Limb (tissue), 2 donors: Measurements from ENCODE around the gene MEIS1.
"Not testable (repeated sequence)": the region's sequence is repeated elsewhere in the genome, so short reads cannot be mapped to it uniquely, and the experiment has no call there.

ENCODE experiments used
- DNase-seq, 2 donors: peaks; one replicate each; pipeline ENCODE4 v3.0.0-alpha.2; 2016; ENCODE audit errors: extremely low spot score in 2 of 2

Gene MEIS1

DNA sequence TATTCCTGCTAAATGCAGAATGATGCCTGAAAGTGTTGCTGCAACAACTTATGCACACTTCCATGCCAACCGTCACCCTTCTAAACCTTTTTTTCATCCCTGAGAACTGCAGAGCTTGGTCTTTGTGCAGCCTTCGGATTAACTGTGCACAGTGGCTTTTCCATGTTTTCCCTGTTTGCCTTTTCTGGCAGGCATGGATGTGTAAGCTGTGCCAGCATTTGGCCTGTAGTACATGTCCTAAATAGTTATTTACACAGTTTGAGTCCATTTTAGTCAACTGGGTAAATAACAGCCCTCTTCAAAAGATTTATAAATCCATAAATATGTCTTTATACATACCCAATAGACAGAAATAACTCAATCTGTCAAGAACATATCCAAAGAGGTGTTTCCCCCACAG lies 31.5 kb downstream of the MEIS1 start:
- DNase-seq: no peak

DNA sequence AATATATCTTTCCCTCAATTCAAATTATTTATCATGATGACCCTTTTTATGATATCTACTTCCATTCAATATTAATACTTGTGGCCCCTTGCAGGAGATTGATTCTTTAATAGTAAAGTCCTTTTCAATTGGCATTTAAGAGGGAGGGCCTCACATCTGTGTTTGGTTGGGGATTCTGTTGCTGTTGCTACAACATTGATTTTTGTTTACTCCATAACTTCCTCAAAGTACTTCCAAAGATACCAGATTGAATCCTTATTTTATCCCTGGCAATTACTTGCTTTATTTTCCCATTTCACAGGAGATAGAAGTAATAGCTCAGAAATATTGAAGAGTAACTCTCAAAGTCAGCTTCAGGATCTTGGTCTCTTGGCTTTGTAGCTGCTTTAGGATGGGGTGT lies 32.8 kb downstream of the MEIS1 start:
- no peak for DNase-seq

DNA sequence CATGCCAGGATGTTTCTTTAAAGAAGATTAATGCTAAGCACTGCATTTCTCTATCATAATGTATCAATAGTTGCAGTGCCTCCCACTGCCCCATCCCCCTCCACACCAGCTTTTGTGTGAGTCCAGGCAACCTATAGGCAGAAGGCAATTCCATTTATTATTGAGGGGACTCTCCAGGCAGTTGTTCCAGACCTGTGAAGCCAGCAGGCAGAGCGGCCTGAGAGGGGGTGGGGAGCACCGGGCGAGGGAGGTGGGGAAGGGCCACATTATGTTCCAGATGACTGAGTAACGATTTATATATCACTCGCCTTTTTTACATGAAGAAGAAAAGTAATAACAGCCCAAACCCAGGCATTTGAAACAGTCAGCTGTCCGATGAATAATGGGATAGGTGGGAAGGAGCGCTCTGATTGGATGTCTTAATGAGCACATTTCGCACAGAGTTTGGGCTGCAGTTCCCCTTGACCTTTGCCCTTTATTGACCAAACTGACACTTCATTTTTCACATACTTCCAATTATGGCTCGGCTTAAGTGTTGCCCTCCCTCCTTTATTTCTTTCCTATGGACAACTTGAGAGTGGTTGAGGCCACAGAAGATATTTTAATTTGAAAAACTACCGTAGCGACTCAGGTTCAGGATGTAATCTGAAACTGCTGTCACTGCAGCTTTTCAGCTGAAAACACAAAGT lies 34.4 kb downstream of the MEIS1 start:
- DNase-seq: no peak

DNA sequence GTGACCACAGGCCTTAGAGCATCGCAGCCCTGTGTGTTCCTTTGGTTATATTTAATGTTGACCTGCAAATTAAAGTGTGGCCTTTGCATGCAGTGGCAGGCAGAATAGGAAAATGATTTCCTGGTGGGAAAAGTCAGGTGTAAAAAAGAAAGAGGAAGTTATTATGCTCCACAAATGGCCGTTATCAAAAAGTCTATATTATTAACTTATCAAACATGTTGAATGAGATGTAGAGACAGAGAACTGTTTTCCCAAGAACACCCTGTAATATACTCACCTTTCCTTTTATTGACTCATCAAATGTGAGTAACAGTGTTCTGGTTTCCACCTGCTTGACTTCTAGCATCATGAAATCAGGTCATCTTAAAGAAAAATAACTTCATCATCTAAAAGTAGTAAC lies 35.3 kb downstream of the MEIS1 start:
- no peak for DNase-seq

DNA sequence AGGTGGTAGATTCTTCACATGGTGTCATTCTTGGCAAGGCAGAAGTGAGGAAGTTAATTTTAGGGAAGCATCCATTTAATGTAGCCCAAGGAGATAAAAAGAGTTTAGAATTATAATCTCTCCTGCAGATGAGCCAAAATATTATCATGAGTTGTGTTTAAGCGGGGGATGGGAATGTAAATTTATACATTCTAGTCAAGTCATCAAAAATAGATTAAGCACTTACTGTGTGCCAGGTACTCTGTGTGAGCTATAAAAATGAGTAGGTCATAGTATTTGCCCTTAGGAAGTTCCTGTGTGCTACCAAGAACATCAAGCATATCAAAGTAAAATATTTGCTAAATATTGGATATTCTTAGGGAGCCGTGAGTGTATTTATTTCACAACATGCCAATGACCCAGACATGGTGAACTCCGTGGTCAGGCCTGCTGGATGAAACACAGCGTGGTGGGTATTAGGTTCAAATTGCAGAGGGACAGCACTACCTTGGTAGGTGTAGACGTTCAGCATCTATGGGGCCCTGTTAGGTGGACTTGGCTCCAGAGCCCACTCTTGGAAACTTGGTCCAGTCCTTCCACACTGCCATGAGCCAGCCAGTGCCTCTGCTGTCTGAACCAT lies 37.4 kb downstream of the MEIS1 start:
- DNase-seq: no peak

DNA sequence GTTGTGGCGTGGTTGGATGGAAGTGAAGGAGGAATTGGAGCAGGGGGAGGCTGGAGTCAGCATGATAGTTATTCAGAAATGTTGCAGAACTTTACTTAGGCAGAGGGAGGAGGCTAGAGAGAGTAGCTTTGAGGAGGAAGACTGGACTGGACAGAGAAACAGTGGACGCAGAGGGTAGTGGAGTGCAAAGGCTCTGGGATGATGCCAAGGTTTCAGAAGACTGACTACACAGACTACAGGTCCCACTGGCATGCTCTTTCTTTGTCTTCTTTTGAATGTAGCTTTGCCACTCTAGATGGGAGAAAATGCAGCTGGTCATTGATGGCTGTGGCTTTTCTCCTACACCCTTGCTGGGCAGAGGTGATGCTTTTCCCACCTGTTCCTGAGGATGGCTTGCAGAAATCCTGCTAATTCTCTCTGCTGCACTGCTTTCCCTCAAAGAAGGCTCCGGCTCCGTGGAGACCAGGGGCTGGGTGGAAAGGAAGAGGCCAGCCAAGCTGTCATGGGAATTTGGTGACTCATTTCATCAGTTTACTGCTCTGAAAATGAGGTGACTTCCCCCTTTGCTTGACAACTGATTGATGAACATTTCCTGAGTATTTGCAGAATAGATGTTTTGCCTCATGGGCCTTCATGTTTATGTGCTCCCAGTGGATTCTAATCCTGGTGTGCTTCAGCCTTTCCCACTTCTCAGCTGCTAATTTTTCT lies 42.4 kb downstream of the MEIS1 start:
- DNase-seq: no peak

DNA sequence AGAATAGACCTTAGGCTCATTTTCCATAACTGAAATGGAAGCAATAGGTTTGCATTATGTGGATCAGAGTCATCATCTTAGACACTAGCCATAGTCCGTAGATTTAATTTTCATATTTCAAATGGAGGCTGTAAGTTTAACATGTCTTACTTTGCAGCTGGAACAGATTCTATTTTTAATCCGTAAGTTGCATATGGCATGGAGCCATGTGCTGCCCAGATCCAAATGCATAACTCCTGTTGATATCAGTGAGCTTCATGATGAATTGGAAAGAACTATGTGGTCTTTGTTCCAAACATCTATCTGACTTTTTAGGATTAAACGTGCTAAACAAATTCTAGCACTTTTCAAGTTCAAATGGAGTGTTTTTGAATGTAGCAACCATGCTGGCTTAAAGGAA lies 43.4 kb downstream of the MEIS1 start:
- DNase-seq: no peak

DNA sequence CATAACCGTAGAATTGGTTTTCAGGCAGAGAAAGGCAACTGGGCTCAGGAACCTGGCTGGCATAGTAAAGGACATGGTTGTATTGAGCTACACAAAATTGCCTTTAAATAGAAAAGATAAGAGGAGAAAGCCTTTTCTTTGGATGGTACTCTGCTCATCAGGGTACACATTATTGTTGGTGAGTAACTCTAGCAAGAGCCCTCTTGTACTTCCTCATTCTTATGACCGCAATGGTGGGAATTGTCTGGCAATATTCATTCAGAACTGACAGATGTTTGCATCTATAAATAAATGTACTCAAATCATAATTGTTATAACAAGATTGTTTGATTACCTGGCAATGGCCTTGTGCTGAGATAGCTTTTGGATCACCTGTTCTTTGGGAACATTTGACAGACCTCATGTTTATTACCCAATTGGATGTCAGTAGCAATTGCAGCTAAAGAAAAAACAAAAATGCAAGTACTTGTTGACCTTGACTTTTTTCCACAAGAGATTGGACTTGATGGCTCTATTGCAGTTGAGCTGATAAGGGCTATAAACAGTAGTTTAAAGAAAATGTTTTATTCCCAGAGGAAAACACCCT lies 43.9 kb downstream of the MEIS1 start:
- DNase-seq: no peak

DNA sequence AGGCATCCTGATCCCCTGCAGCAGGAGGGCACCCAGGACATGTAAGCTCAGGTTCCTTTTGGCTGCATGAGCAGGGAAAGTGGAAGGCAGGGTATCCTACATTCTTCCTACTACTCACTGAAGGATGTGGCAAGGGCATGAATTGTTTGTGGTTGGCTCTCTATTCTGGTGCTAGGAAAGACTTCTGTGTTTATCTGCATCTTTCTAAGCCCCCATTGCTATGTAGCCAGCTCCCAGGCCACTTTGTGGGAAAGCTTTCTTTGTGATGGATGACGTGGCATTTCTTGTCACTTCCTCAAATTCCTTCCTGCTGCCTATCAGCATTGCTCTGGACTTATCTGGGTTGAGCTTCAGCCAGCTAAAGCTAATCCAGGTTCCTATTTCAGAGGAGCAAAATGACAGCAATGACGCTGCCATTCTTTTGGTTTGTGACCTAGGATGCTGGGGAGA lies 46.2 kb downstream of the MEIS1 start:
- no peak for DNase-seq

DNA sequence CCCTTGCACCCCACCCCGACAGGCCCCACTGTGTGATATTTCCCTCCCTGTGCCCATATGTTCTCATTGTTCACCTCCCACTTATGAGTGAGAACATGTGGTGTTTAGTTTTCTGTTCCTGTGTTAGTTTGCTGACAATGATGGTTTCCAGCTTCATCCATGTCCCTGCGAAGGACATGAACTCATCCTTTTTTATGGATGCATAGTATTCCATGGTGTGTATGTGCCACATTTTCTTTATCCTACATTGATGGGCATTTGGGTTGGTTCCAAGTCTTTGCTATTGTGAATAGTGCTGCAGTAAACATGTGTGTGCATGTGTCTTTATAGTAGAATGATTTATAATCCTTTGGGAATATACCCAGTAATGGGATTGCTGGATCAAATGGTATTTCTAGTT lies 50.3 kb downstream of the MEIS1 start:
- DNase-seq: not testable (repeated sequence)

DNA sequence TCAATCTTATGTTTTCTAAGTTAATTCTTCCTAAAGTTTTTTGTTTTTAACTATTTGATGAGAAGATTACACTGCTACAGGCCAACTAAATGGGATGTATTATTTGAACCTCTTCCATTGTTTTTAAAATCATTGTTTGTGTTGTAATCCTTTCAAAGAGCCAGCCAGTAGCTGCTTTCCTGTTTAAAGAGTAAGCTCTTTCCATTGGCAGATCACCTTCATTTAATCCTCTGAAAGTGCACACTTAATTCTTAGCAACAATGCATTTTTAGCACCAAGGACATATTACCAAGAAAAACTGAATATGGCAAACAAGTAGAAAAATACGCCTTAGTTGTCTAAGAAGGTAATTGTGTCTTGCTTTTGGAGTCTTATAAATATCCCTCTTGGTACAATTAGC lies 54.0 kb downstream of the MEIS1 start:
- DNase-seq: no peak

DNA sequence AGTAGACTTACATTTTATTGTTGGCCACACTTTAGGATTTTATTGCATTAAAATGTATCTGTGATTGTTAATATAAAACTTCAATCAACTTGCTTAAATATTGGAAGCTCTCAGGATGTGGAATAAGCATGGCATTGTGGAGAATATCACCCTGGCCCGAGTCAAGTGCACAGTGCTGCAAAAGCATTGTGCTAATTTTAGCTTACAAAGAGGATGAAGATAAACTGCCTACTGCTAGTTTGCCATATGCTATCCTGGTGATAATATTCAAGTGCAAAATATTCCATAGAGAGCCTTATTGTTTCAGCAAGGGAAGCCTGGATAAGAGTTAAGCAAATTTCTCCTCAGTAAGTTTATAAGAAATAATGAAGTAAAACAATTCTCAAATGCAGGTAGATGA lies 54.5 kb downstream of the MEIS1 start:
- no peak for DNase-seq

DNA sequence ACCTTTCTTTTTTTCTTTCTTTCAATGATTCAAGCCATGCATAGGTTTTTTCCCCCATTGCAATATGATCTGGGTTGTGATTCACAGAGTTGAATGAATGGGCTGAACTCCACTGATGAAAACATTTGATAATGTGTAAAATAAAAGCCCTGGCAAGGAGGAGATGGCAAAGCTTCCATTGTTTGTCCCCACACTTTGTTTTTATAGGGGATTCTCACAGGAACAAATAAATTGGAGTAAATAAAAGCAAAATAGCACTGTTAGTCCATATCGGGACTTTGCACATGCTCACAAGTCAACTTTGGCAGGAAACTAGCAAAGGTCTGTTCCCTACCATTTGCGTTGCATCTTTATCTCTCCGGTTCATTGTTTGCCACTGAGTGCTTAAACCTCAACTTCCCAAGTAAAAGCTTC lies 55.7 kb downstream of the MEIS1 start:
- no peak for DNase-seq

DNA sequence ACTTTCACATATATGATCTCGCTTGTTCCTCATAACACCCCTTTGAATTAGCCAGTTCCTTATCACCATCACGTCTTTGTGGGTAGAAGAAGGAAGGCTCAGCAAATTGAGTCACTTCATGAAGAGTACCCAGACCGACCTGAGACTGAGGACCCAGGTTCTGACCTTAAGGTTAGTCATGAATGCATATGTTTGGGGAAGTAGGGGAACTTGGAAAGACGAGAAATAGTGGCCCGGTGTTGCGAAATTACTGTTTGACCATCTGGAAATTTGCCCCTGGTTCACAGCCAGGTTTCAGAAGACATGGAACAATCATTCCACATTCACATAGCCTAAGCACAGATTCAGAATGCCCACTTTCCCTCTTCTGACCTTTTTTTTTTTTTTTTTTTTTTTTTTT lies 59.8 kb downstream of the MEIS1 start:
- no peak for DNase-seq

DNA sequence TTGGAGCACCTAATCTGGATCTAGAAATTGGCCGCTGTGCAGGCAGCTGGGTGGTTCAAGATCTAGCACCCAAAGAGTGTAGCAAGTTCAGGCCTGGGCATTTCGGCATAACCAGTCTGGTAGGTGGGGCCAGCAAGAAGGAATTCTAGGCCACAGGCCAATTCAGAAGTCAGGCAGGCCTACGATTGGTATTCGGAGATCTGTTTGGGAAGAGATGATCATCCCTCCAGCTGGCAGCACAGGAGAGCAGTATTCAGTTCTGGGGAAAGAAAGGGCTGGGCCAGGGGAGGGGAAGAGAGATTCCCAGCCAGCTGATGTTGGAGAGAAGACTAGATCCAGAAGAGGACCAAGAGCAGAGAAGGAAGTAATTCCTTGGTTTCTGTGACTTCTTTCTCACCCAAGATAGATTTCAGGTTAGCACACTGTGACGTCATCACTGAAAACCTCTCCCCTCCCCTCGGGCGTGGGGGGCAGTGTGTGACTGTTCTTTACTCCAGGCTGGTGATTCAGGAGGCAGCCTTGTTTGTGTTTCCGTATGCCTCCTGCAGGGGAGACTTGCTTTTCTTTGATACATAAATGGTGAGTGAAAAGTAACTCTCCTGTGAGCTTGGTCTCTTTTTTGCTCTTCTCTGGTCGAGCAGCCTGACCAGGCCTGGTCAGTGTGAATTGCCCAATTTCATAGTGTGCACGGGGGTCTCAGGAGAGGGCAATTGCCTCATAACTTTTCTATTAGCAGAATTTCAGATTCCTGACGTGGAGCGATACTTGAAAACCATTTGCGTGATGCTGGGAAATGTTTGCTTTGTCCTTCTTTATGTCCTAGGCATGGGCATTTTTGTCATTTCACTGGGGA lies 61.1 kb downstream of the MEIS1 start:
- no peak for DNase-seq

DNA sequence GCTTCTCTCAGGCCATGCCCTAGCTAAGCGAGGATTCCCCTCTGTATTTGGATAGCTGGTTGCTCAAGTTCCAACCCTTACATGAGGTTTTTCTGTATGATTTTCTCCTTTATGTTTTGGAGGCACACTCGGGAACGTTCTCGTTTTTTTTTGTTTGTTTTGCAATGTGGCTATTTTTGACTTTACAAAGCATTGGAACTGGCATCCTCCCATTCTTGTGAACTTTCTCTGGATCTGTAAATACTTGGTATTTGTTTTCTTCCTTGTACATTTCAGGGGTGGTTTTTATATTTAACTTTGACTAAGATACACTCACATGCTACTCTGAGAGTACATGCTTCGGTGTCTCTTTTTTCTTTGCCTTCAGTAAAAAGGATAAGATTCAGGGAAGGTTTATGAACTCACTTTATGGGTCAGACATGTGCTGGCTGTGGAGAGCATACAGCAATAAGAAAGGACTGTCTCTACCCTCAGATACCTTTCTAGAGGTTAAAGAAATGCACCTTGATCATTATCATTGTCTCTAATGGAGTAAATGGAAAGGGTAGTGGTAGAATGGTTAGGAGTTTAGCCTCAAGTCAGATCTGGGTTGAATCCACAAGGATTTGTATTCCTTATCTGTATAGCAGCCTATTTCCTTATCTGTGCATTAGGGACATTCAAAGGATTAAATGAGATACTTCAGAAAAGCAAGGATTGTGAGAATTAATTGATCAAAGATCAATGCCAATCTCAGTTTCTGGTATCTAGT lies 61.9 kb downstream of the MEIS1 start:
- DNase-seq: no peak

DNA sequence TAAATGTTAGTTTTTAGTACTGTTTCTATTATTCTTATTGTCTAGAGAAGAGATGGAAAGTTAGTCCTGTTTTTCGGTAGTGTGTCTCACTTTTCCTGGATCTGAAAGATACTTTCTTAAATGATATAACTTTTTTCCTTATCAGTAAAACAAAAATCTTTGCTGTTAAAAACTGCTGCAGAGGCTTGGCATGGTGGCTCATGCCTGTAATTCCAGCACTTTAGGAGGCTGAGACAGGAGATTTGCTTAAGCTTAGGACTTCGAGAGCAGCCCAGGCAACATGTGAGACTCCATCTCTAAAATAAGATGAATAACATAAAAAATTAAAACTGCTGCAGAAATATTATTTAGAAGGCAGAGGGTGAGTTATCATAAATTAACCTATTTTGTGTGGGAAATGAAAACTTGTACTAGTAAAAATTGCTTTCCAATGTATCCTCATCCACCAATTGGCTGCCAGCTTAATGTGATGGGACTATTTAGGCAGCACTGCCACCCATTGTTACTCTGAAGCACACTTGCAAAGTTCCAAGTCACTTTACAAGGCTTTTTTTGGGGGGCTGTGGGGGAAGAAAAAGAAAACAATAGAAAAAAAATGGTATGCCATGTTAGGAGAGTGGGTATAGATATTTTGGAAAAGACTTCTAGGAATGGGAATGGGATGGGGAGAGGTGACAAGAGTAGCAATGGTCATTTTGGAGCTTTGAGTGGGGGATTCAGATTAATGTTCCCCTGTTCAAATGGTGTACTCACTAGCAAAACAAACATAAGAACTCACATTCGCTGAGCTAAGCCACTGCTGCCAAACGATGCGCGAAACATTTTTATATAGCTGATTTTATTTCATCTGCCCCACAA lies 62.7 kb downstream of the MEIS1 start:
- DNase-seq: no peak

DNA sequence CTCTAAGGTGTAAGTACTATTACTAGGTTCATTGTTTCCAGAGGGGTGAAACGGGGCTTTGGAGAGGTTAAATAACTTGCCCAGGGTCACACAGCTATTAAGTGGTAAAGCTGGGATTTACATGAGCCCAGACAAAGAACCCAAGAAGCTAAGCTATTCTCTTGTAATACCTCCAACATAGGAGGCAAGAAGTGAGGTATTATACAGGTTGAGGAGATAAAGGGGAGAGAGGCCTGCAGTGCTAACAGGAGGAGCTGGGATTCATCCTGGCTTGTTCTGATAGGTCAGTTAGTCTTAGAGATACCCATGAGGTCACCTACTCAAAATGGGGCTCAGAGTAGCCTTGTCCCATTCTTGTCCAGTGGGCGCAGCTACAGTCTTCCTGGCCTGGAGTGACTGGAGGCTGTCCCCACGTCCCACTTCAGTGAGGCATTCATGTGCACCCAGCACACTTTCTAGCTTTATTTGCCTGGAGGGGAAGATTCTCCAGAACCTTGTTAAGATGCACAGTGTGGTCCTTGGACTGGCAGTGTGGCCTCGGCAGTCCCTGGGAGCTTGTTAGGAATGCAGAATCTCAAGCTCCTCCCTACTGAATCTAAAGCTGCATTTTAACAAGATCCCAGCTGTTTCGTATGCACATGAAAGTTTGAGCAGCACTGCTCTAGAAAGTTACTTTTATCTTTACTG lies 63.5 kb downstream of the MEIS1 start:
- DNase-seq: no peak

DNA sequence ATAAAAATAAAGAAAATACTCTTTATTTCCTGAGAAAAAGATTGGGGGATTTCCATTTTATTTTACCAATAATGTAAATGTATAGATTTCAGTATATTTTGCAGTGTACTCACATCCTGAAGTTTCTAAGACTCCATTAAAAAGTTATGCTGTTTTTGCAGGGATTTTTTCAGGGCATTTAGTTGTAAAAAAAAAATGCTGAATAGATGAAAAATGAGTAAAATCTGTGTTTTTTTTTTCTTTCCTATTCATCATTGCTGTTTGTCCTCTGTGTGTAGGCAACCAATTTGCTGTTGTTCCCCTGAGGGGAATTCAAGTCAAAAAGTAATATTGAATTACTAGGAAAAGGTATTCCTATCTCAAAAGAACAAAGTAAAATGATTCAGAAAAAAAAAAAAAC lies 66.3 kb downstream of the MEIS1 start:
- DNase-seq: no peak
